K562 (cell line): Measurements from ENCODE around the gene LCA5. TPM values are rescaled to one million over a fixed set of nuclear protein-coding genes. Genes with fewer than 3 reads are reported as not detected.

Source experiments
- CBX8 ChIP-seq: fragments of 200-600 bp; sonication (generic); IDR thresholded peaks from 2 replicates; pipeline ENCODE4 v1.6.1; 2012; ENCODE audit warnings: borderline replicate concordance, mixed run types, low read depth, mild to moderate bottlenecking, moderate library complexity, mixed read lengths, low read length, control low read depth, inconsistent platforms; ENCODE audit not compliant: poor library complexity, severe bottlenecking; ENCODE audit errors: extremely low read depth
- CHD4 ChIP-seq: fragments of 200-600 bp; sonication (generic); IDR thresholded peaks from 3 replicates; pipeline ENCODE4 v1.6.1; 2012; ENCODE audit warnings: low read depth, mild to moderate bottlenecking, mixed read lengths, low read length, inconsistent platforms; ENCODE audit not compliant: insufficient read depth, insufficient replicate concordance, poor library complexity, severe bottlenecking
- ESRRA ChIP-seq: fragments of 450-650 bp; IDR thresholded peaks from 2 replicates; pipeline ENCODE4 v1.6.1; 2014; ENCODE audit warnings: low read depth, mild to moderate bottlenecking, moderate library complexity, borderline replicate concordance
- ETV5 ChIP-seq: sonication (generic); formaldehyde crosslinking; IDR thresholded peaks from 2 replicates; pipeline ENCODE4 v1.4.0; 2020; ENCODE audit warnings: low read depth, mild to moderate bottlenecking, missing genetic modification reagents
- FUS ChIP-seq: fragments of 200-400 bp; formaldehyde crosslinking; optimal IDR thresholded peaks from 2 replicates; pipeline ENCODE3; 2017; ENCODE audit warnings: low read depth, low read length
- HCFC1 ChIP-seq: IDR thresholded peaks from 2 replicates; pipeline ENCODE4 v1.6.1; 2012; ENCODE audit warnings: low read depth, low read length, improper control_type of control experiment
- HMGN3 ChIP-seq: IDR thresholded peaks from 2 replicates; pipeline ENCODE4 v1.6.1; 2011; ENCODE audit warnings: borderline replicate concordance, low read depth, mild to moderate bottlenecking, mixed read lengths, low read length; ENCODE audit not compliant: insufficient read length; ENCODE audit errors: extremely low read depth
- KDM1A ChIP-seq, 2 experiments: fragments of 450-650 bp; IDR thresholded peaks; 2 replicates each; pipeline ENCODE4 v1.6.1; 2016; ENCODE audit warnings: mild to moderate bottlenecking in 2 of 2
- PCBP2 ChIP-seq: fragments of 200-400 bp; formaldehyde crosslinking; IDR thresholded peaks from 2 replicates; pipeline ENCODE4 v1.6.1; 2018; ENCODE audit warnings: low read length, low read depth, mild to moderate bottlenecking, moderate library complexity; ENCODE audit not compliant: poor library complexity, severe bottlenecking
- RNF2 ChIP-seq: sonication (generic); IDR thresholded peaks from 2 replicates; pipeline ENCODE4 v1.6.1; 2016
- TRIM25 ChIP-seq: fragments of 450-650 bp; IDR thresholded peaks from 2 replicates; pipeline ENCODE4 v1.7.0; 2016; ENCODE audit warnings: borderline replicate concordance
- ZNF318 ChIP-seq, 2 experiments: fragments of 450-650 bp; IDR thresholded peaks; 2 replicates each; pipeline ENCODE4 v1.6.1; 2016; ENCODE audit warnings: mild to moderate bottlenecking in 2 of 2, borderline replicate concordance in 1 of 2, low read depth in 1 of 2, moderate library complexity in 1 of 2
- ZNF354B ChIP-seq: fragments of 250-450 bp; sonication (Bioruptor Pico); IDR thresholded peaks from 2 replicates; pipeline ENCODE4 v1.4.0; 2020
- ZNF444 ChIP-seq: fragments of 250-450 bp; sonication (Bioruptor Pico); IDR thresholded peaks from 2 replicates; pipeline ENCODE4 v1.4.0; 2020; ENCODE audit warnings: mild to moderate bottlenecking, moderate library complexity
- ZNF699 ChIP-seq: fragments of 250-450 bp; sonication (Bioruptor Pico); IDR thresholded peaks from 2 replicates; pipeline ENCODE4 v1.8.0; 2021; ENCODE audit warnings: mild to moderate bottlenecking, moderate library complexity; ENCODE audit not compliant: insufficient replicate concordance
- polyA plus RNA-seq, 8 experiments: library from polyadenylated mRNA; depleted of rRNA in 4 of 8; stranded (reverse) in 5 of 8; unstranded in 3 of 8; fragments of >200 nt; fragmentation: Nextera tagmentation in 2 of 8; fragmentation: Illumina TruSeq in 1 of 8; extraction: Ambion mirVana in 2 of 8; extraction: Trizol in 1 of 8; gene quantifications; 2 replicates each; pipeline versions ENCODE4 v1.2.1 to v1.2.3, GENCODE V29; 2011 to 2014; ENCODE audit warnings: inconsistent platforms in 1 of 8, missing spikeins in 1 of 8
- total RNA-seq, 7 experiments: library from RNA; depleted of rRNA in 6 of 7; stranded (reverse); fragments of >200 nt in 6 of 7; fragmentation: Illumina TruSeq in 2 of 7; extraction: Trizol in 2 of 7; gene quantifications; 2 replicates each; pipeline versions ENCODE4 v1.2.1 to v1.2.3, GENCODE V29; 2011 to 2021; ENCODE audit warnings: low replicate concordance in 1 of 7

The LCA5 gene
- total and polyA plus RNA-seq, 9 of the 15 experiments (the other 6 are each of a cell fraction or from before 2014, with no cell fraction given): 1.0 to 3.4 (median 1.8) TPM

GRCh38 chr6:79525272-79526100, 11.7 kb downstream of the LCA5 start (continued):
- TF ChIP-seq FUS (no peak), PCBP2 (no peak), ZNF444 (CRISPR knock-in tag) (no peak), ZNF318 (IDR thresholded peaks at IDR 0.05; ENCODE audit: borderline replicate concordance in 1 of 2, low read depth in 1 of 2) (no peak), RNF2 (peak; percentile 67; the same call in 1 of the 2 replicates), KDM1A (IDR thresholded peaks at IDR 0.05) (no peak), ETV5 (no peak), CHD4 (no peak), CBX8 (no peak), ESRRA (peak; percentile 56), HCFC1 (no peak), TRIM25 (no peak), ZNF354B (CRISPR knock-in tag) (no peak), HMGN3 (no peak), ZNF699 (CRISPR knock-in tag) (no peak)
